NCI-H128 (cell line): ENCODE results near the gene XRN1.
"Not testable (repeated sequence)": the region's sequence is repeated elsewhere in the genome, so short reads cannot be mapped to it uniquely, and the experiment has no call there.

Source experiments
- DNase-seq: peaks from one replicate; lab custom pipeline; 2025; ENCODE audit not compliant: unreplicated experiment; lab: John Stamatoyannopoulos, UW

XRN1 gene

DNA sequence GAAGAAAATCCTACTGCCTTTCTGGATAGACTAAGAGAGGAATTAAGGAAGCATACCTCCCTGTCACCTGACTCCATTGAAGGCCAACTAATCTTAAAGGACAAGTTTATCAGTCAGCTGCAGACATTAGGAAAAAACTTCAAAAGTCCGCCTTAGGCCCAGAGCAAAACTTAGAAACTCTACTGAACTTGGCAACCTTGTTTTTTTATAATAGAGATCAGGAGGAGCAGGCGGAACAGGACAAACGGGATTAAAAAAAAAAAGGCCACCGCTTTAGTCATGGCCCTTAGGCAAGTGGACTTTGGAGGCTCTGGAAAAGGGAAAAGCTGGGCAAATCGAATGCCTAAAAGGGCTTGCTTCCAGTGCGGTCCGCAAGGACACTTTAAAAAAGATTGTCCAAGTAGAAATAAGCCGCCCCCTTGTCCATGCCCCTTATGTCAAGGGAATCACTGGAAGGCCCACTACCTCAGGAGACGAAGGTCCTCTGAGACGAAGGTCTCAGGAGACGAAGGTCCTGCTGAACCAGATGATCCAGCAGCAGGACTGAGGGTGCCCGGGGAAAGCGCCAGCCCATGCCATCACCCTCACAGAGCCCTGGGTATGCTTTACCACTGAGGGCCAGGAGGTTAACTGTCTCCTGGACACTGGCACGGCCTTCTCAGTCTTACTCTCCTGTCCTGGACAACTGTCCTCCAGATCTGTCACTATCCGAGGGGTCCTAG is 8.2 kb downstream of the XRN1 start:
- DNase-seq = not testable (repeated sequence)

DNA sequence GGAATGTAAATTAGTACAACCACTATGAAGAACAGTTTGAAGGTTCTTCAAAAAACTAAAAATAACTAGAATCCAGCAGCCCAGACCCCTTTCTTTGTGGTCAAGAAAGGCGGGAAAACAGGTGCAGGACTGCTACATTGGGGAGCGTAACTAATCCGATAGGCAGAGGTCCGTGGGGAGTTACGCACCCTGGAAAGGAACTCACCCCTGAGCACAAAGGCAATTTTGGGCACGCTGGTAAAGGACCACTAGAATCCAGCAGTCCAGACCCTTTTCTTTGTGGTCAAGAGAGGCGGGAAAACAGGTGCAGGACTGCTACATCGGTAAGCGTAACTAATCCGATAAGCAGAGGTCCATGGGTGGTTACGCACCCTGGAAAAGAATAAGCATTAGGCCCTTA is 9.7 kb downstream of the XRN1 start:
- not testable (repeated sequence) for DNase-seq

DNA sequence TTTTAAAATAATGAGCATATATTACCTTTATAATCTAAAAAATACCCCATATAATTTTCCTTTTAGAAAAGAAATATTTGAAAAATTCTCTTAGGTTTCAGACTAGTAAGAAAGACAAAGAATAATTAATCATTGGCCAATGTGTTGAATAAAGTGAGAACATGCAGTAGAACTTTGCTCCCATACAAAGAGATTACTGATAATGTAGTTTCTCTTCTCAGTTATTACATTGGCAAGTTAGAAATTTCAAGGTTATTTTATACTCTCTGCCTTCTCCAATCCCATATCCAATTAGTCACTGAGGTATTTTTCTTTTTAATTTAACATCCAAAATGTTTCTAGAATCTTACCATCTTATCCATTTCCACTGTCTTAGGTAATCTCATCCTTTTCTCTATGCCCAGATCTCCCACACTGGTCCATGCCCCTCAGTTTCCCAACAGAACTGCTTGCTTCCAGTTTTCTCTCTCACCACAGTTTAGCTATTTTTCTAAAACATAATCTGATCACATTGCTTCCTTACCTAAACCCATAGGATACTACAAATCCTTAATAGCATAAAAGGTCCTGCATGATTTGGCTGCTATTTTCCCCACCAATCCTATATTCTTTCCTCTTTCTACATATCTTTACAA is 10.8 kb downstream of the XRN1 start:
- DNase-seq = no peak

DNA sequence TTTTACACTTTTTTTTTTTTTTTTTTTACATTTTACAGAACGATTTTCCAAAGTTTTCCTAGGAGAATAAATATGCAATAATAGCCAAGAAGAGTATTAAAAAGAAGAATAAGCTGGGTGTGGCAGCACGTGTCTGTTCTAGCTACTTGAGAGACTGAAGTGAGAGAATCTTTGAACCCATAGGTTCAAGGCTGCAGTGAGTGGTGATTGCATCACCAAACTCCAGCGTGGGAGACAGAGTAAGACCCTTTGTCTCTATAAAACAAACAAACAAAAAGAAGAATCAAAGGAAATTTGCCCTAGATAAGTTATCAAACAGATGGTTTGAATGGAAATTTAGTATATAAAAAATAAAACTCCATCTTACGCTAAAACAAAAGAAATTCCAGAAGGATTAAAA is 13.3 kb downstream of the XRN1 start:
- no peak for DNase-seq

DNA sequence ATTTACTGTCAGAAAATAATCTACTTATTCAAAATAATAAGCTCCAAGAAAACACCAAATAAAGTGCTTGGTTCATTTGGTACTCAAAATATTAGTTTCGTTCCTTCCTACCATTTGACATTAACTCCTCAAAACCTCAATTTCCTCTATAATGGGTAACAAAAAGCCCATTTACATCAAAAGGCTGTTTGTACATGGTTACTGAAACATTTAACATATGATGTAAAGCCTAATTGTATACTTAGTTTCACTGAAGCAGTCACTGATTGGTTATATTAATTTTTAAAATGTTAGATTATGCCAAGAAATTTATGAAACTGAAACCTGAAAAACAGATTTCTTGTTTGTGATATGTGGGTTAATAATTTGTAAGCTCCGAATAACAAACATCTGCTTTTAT is 14.7 kb downstream of the XRN1 start:
- no peak for DNase-seq

DNA sequence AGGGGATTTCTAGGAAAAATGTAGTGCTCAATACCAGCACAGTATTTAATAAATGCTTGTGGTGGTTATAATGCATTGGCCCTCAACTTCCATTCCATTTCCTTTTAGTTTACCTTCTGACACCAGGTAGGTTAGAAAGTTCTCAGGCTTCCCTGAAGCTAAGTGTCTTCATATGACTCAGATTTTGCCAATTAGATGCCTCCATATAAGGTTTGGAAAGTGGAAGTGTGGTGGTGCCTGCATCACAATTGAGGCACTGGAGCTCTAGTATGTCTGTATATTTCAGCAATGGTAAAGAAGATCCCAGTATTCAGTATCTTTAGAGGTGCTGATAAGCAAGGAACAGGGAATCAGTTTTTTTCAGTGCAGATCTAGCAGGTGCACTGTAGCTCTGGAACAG is 18.3 kb downstream of the XRN1 start:
- no peak for DNase-seq

DNA sequence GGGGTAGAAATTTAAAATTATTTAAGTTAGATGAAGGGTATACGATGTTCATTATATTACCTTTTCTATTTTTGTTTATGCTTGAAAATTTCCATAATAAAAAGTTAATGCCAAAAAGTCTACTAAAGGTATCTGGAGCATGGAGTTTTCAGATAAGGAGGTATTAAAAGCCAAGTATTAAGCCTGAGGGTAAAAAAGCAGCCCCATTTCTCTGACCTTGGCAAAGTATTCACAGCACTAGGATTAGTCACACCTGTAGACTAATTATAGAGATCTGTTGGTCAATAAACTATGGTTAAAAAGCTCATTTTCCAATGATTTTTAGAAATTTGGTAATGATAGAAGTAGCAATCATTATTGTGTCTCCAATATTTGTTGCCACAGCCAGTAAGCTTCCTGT is 23.1 kb downstream of the XRN1 start:
- no peak for DNase-seq

DNA sequence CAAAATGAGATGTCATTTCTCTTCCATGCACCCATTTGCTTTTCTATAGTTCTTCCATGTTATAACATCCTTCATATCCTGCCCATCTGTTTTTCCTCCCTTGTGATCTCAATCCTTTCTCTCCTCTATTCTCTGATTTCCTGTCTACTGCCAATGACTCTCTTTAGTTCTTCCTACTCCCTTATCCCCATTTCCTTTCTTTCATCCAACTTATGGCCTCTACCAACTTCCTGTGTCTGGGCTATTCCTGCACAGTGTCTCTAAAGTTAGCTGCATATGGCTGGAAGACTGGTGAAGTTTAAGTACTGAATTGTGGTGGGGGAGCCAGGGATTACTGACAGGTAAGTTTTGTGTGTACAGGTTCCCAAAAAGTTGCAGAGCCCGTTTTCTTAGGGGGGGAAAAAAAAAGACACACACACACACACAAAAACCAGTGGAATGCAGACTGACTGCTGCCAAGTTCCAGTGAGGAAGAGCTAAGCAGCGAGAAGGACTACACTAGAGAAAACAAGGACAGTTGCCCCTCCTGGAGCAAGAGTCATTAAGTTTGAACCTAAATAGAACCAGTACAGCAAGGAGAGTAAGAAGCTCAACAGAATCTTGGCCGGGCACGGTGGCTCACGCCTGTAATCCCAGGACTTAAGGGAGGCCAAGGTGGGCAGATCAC is 28.8 kb downstream of the XRN1 start:
- DNase-seq = no peak

DNA sequence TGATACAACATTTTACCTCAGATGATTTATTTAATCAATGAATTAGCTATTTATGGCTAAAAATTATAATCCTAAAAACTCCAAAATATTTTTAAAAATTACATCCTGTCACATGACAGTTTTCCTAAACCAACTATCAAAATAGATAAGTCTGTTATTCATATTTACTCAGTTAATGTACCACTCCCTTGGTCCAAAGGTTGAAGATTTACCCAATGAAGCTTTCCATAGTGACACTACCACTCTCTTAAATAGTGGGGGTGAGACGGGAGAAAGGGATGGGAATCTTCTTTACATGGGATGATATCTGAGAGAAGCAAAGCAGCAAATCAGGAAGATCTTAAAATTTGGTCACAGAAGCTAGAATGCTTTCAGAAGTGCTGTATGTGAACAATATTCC is 30.5 kb downstream of the XRN1 start:
- no peak for DNase-seq

DNA sequence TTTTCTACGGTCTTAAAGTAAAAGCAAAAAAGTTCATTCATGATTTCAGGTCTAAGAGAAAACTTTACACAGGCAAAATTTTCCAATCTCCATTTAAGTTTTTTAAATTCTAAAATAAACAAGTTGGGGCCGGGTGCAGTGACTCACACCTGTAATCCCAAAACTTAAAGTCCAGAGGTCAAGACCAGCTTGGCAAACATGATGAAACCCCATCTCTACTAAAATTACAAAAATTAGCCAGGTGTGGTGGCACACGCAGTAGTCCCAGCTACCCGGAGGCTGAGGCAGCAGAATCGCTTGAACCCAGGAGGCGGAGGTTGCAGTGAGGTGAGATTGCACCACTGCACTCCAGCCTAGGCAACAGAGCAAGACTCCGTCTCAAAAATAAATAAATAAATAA is 47.3 kb downstream of the XRN1 start:
- DNase-seq = not testable (repeated sequence)

DNA sequence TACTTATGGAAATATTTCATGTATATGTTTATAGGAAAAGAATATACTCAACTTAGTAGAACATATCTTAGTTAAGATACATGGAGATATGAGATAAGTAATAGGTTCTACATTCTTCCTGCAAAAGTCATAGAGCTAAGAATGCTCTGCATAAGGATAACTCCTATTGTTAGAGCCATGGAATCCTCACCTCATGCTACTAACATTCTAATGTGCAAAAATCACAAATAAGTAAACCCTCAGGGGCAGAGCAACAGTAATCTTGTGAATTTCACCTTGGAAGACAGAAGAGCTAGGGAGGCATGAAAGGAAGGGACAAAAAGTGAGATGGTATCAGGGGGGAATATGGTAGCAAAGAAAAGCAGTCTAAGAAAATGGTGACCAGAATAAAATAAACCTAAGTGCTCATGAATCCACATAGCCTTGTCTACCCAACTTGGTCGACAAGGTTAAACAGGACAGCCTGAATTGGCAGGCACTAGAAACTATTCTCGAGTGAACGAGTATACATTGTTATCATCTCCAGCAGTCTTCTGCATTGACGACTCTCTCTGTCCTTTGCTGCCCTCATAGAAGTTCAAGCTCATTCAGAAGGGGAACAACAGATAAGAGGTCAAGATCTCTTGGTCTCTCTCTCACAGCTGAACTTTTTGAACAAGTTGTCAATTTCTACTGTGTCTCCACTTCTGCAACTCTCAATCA is 52.8 kb downstream of the XRN1 start:
- DNase-seq = no peak

DNA sequence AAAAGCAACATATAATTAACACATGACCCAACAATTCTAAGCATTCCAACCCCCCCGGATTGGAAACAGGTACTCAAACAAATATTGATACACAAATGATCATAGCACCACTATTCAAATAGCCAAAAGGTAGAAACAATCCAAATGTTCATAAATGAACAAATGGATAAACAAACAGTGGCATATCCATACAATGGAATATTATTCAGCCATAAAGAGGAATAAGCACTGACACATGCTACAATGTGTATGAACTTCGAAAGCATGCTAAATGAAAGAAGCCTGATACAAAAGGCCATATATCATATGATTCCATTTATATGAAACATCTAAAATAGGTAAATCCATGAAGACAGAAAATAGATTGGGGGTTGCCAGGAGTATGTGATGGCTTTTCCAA is 62.8 kb downstream of the XRN1 start:
- DNase-seq = no peak

DNA sequence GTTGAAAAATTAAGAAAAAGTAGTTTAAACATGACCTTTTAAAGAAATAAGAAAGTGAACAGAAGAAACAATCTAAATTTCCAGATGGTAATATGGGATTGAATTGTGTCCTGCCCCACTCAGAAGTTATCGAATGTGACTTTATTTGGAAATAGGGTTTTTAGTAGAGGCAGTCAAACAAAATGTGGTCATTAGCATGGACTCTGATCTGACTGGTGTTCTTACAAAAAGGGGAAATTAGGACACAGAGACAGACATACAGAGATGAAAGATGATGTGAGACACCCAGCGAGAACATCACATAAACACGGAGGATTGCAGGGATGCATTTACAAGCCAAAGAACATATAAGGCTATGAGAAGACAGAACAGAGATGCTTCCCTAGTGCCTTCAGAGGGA is 73.2 kb downstream of the XRN1 start:
- DNase-seq = no peak

DNA sequence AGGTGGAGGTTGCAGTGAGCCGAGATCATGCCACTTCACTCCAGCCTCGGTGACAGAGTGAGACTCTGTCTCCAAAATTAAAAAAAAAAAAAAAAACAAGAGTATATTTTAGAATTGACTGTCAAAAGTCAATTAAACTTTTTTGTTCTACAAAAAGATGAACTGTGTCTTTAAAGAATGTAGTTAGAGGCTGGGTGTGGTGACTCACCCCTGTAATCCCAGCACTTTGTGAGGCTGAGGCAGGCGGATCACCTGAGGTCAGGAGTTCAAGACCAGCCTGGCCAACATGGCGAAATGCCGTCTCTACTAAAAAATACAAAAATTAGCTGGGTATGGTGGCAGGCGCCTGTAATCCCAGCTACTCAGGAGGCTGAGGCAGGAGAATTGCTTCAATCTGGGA is 78.3 kb downstream of the XRN1 start:
- DNase-seq = not testable (repeated sequence)

DNA sequence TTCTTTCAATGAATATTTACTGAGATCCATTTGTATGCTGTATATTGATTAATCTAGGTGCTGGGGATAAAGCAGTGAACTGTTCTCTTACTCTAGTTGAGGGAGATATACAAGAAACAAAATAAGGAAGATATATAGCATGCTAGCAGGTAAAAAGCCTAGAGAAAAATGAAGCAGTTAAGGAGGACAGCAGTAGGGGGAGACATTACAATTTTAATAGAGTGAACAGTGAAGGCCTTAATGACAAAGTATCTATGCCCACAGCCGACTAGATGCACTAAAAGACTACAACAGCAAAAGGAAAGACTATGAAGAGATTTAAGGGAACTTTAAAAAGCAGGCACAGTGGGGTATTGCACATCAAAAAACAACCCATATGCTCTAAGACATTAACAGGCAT is 81.4 kb downstream of the XRN1 start:
- no peak for DNase-seq

DNA sequence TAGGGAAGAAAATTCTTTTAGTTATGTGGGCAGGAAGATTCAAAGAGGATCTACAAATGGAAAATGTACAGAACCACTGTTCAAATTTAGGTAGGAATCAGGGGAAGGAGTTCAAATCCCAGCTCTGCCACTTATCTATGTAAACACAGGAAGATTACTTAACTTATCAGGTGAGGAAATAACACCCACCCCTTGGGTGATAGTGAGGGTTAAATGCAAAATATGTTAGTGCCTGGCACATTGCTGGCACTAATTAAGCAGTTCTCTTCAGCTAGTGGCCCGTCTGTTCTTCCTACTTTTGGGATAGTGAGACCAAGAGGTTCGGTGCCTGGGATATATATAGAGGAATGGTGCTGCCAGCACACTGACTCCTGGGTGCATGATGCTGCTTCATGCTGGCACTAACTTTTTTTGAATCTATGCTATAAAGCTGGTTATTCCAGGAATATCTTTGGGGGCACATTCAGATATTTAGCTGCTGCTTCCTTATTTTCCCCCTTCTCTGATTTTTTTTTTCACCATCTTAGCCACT is 83.8 kb downstream of the XRN1 start:
- DNase-seq = no peak

DNA sequence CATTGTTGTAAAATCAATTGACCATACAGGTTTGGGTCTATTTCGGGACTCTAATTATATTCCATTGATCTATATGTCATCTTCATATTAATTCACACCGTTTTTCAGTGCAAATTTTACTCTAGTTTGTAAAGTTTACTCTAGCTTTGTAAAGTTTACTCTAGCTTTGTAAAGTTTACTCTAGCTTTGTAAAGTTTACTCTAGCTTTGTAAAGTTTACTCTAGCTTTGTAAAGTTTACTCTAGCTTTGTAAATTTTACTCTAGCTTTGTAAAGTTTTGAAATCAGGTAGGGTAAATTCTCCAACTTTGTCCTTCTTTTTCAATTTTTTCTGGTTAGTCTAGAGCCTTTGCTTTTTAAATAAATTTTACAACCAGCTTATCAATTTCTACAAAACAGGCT is 84.4 kb downstream of the XRN1 start:
- not testable (repeated sequence) for DNase-seq

DNA sequence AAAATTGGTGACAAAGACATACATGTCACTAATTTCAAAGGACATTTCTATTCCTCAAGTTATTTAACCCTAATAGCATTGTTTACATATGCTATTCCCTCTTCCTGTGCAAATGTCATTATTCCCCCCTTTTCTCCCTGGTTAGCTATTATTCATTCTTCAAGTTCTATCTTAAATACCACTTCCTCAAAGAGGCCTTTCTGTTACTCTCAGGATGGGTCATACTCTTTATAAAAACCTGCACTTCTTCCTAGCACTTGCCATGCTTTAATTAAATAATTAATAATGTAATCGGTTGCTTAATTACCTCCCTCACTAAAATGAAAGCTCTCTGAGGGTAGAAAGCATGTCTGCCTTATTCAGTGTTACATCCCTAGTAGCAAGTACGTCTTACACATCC is 88.5 kb downstream of the XRN1 start:
- no peak for DNase-seq

DNA sequence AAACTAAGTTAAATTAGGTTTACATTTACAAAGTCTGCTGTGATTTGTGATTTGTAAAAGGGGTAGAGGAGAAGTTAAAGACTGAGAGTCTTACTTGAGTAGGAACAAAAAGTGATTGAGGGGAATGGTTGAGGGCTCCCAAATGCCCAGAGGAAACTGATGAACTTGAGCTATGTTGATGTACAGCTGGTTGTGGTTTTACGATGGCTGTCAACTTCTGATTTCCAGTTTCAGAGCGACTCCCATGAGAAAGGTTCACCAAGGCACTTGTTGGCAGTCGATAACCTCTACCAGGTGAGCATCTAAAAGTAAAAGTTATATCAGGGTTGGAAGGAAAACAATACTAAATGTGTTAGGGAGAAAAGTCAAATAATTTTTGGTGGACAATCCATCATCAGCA is 91.0 kb downstream of the XRN1 start:
- DNase-seq = no peak

DNA sequence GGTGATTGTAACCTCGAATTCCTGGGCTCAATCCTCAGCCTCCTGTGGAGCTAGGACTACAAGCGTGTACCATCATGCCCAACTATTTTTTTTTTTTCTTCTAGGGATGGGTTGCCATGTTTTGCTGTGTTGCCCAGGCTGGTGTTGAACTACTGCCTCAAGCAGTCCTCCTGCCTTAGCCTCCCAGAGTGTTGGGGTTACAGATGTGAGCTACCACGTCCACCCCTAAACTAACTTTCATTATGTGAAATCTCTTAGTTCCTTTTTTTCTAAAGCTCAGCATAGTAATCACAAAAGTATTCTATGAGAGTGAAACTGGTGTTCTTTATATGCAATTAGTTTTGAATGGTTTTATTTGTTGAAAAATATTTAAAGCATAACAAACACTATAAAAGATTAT is 92.1 kb downstream of the XRN1 start:
- no peak for DNase-seq

DNA sequence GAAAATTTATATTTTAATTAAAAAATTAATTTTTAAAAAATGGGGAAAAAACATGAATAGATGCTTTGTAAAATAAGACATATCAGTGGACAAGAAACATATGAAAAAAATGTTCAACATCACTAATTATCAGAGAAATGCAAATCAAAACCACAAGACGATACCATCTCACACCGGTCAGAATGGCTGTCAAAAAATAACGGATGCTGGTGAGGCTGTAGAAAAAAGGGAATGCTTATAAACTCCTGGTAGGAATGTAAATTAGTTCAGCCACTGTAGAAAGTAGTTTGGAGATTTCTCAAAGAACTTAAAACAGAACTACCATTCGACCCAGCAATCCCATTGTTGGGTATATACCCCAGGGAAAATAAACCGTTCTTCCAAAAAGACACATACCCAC is 93.8 kb downstream of the XRN1 start:
- DNase-seq = no peak

DNA sequence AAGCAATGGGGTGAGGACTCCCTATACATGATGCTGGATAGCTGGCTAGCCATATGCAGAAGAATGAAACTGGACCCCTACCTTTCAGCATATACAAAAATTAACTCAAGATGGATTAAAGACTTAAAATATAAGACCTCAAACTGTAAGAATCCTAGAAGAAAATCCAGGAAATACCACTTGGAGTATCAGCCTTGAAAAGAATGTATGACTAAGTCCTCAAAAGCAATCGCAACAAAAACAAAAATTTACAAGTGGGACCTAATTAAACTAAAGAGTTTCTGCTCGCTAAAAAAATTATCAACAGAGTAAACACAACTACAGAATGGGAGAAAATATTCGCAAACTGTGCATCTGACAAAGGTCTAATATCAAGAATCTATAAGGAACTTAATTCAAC is 94.3 kb downstream of the XRN1 start:
- no peak for DNase-seq
